ENCODE data around the gene PTOV1. TPM values are rescaled to one million over a fixed set of nuclear protein-coding genes. Genes with fewer than 3 reads are reported as not detected.

PTOV1 gene
- total and polyA plus RNA-seq, 10 of the 15 experiments (the other 5 are each of a cell fraction or from before 2014, with no cell fraction given) = 3.2 to 83.5 (median 22.3) TPM

DNA sequence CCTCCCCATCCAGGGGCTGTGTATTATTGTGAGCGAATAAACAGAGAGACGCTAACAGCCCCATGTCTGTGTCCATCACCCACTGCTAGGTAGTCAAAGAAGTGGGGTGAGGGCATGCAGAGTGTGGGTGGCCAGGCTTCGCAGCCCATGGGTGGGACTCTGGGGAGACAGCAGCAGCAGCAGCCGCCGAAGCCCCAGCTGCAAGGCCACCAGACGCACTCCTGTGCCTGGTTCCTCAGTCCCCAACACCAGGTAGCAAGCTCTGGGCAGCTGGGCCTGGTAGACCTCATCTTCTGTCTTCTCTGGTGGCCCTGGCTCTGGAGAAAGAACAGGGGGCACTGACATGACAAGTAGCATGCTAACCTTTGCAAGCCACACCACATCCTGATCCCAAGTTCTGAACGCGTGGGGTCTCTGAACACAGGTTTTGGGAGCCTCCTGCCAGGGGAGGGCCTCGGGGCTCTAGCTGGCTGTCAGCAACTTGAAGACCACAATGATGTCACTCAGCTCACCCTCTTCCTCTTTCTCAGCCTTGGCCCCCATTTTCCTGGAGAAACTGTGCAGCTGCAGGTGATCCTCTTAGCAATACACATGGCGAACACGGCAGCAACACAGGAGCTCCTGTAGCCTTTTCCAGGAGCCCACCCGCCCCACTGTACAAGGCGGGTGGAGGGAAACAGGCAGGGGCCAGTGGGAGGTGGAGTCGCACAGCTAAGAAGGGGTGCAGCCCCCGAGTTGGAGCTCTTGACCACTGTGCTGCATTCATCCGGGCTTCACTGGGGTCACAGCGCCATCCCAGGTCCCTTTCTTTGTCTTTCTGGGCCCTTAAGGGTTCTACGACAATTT is 43.7 kb upstream of the PTOV1 start:
- in situ Hi-C loops (cut with MboI) = no loop called here
- no peak overlapping the region for H2AFZ ChIP-seq (ENCODE audit: control insufficient read depth, low read depth, low read length)
- ChIA-PET SMC1A (ENCODE audit: uncharacterized antibody, unreplicated experiment) (no interaction called here), CTCF (interaction anchor here (1.2 kb wide), 1 partner anchor 58 kb away, joined by 3 read pairs; no protein-coding TSS in a partner anchor), POLR2A (no interaction called here), RAD21 (ENCODE audit: unreplicated experiment) (interaction anchor here (0.7 kb wide), 1 partner anchor 127 kb away, joined by 3 read pairs; no protein-coding TSS in a partner anchor)
- H3K27me3 ChIP-seq (replicated peaks in 1 of 2; ENCODE audit: control insufficient read depth in 2 of 2, insufficient read depth in 2 of 2, low read length in 1 of 2) = no peaks in the 10 kb centered on the region
- 57% methylated on average over 18 of the region's 18 CpGs for WGBS (ENCODE audit: insufficient coverage, insufficient replicate concordance, low lambda C conversion rate, missing lambda C conversion rate)
- no peaks in the 10 kb centered on the region for H3K9me3 ChIP-seq (replicated peaks; ENCODE audit: control insufficient read depth, insufficient read depth, low read length)
- H3K36me3 ChIP-seq (ENCODE audit: control insufficient read depth in 2 of 2, insufficient read depth in 2 of 2, low read length in 1 of 2) = peaks cover 6 to 9% of the 10 kb centered on the region in 2 experiments; a peak in 3 of 4 replicates
- H4K20me1 ChIP-seq (ENCODE audit: control insufficient read depth, insufficient read depth) = no peaks in the 10 kb centered on the region
- 0 out of 2 replicates have a peak, but pooled peaks cover 3% of the 10 kb centered on the region for H3K4me1 ChIP-seq (ENCODE audit: control insufficient read depth, insufficient read depth, low read length)
- DNase-seq (ENCODE audit: low read depth, low spot score) (no peak), FAIRE-seq (no peak), ATAC-seq (no peak)
- intact Hi-C loops (cut with micrococcal nuclease; ENCODE audit: unreplicated experiment) = loop anchor here (5.0 kb wide), 1 partner anchor 40 kb away; the partner anchor contains the start of gene AP2A1
- no peak overlapping the region for H3K27ac ChIP-seq (ENCODE audit: control insufficient read depth, insufficient read depth)
- H3K4me3 ChIP-seq = no peak overlapping the region
- H3K79me2 ChIP-seq (ENCODE audit: control insufficient read depth, insufficient read depth, low read length) = no peaks in the 10 kb centered on the region
- no TSS peak for BruUV-seq (replicated peaks)
- no peak overlapping the region for H3K4me2 ChIP-seq (ENCODE audit: control insufficient read depth, insufficient read depth)
- no peak overlapping the region for H3K9ac ChIP-seq (ENCODE audit: control insufficient read depth, insufficient read depth, low read length)
- TF ChIP-seq, protein P1, sequence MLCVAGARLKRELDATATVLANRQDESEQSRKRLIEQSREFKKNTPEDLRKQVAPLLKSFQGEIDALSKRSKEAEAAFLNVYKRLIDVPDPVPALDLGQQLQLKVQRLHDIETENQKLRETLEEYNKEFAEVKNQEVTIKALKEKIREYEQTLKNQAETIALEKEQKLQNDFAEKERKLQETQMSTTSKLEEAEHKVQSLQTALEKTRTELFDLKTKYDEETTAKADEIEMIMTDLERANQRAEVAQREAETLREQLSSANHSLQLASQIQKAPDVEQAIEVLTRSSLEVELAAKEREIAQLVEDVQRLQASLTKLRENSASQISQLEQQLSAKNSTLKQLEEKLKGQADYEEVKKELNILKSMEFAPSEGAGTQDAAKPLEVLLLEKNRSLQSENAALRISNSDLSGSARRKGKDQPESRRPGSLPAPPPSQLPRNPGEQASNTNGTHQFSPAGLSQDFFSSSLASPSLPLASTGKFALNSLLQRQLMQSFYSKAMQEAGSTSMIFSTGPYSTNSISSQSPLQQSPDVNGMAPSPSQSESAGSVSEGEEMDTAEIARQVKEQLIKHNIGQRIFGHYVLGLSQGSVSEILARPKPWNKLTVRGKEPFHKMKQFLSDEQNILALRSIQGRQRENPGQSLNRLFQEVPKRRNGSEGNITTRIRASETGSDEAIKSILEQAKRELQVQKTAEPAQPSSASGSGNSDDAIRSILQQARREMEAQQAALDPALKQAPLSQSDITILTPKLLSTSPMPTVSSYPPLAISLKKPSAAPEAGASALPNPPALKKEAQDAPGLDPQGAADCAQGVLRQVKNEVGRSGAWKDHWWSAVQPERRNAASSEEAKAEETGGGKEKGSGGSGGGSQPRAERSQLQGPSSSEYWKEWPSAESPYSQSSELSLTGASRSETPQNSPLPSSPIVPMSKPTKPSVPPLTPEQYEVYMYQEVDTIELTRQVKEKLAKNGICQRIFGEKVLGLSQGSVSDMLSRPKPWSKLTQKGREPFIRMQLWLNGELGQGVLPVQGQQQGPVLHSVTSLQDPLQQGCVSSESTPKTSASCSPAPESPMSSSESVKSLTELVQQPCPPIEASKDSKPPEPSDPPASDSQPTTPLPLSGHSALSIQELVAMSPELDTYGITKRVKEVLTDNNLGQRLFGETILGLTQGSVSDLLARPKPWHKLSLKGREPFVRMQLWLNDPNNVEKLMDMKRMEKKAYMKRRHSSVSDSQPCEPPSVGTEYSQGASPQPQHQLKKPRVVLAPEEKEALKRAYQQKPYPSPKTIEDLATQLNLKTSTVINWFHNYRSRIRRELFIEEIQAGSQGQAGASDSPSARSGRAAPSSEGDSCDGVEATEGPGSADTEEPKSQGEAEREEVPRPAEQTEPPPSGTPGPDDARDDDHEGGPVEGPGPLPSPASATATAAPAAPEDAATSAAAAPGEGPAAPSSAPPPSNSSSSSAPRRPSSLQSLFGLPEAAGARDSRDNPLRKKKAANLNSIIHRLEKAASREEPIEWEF (IDR thresholded peaks at IDR 0.05; ENCODE audit: insufficient replicate concordance, low read depth, low read length) = no peak
- TF ChIP-seq, protein P2, sequence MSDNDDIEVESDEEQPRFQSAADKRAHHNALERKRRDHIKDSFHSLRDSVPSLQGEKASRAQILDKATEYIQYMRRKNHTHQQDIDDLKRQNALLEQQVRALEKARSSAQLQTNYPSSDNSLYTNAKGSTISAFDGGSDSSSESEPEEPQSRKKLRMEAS (IDR thresholded peaks at IDR 0.05; ENCODE audit: low read depth, low read length) = no peak
- TF ChIP-seq, protein P3, sequence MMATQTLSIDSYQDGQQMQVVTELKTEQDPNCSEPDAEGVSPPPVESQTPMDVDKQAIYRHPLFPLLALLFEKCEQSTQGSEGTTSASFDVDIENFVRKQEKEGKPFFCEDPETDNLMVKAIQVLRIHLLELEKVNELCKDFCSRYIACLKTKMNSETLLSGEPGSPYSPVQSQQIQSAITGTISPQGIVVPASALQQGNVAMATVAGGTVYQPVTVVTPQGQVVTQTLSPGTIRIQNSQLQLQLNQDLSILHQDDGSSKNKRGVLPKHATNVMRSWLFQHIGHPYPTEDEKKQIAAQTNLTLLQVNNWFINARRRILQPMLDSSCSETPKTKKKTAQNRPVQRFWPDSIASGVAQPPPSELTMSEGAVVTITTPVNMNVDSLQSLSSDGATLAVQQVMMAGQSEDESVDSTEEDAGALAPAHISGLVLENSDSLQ (IDR thresholded peaks at IDR 0.05) = 0 out of 2 replicates have a peak, but pooled peaks have one; percentile 31
- TF ChIP-seq YY1 (IDR thresholded peaks at IDR 0.05; ENCODE audit: low read depth, low read length) (0 out of 2 replicates have a peak, but pooled peaks have one; percentile 13), SPI1 (IDR thresholded peaks at IDR 0.05; ENCODE audit: borderline replicate concordance, insufficient read depth, low read depth, low read length) (peak; percentile 87)
- TF ChIP-seq, protein P4, sequence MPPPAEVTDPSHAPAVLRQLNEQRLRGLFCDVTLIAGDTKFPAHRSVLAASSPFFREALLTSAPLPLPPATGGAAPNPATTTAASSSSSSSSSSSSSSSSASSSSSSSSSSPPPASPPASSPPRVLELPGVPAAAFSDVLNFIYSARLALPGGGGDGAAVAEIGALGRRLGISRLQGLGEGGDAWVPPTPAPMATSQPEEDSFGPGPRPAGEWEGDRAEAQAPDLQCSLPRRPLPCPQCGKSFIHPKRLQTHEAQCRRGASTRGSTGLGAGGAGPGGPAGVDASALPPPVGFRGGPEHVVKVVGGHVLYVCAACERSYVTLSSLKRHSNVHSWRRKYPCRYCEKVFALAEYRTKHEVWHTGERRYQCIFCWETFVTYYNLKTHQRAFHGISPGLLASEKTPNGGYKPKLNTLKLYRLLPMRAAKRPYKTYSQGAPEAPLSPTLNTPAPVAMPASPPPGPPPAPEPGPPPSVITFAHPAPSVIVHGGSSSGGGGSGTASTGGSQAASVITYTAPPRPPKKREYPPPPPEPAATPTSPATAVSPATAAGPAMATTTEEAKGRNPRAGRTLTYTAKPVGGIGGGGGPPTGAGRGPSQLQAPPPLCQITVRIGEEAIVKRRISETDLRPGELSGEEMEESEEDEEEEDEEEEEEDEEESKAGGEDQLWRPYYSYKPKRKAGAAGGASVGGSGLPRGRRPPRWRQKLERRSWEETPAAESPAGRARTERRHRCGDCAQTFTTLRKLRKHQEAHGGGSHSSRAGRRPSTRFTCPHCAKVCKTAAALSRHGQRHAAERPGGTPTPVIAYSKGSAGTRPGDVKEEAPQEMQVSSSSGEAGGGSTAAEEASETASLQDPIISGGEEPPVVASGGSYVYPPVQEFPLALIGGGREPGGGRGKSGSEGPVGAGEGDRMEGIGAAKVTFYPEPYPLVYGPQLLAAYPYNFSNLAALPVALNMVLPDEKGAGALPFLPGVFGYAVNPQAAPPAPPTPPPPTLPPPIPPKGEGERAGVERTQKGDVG (CRISPR knock-in tag; IDR thresholded peaks at IDR 0.05) = no peak
- TF ChIP-seq, protein P5, sequence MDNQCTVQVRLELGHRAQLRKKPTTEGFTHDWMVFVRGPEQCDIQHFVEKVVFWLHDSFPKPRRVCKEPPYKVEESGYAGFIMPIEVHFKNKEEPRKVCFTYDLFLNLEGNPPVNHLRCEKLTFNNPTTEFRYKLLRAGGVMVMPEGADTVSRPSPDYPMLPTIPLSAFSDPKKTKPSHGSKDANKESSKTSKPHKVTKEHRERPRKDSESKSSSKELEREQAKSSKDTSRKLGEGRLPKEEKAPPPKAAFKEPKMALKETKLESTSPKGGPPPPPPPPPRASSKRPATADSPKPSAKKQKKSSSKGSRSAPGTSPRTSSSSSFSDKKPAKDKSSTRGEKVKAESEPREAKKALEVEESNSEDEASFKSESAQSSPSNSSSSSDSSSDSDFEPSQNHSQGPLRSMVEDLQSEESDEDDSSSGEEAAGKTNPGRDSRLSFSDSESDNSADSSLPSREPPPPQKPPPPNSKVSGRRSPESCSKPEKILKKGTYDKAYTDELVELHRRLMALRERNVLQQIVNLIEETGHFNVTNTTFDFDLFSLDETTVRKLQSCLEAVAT (IDR thresholded peaks at IDR 0.05) = no peak

Measured in GM12878 (cell line).